Endothelial cell of umbilical vein (primary cell): ENCODE results near the gene GREB1. TPM values are rescaled to one million over a fixed set of nuclear protein-coding genes. Genes with fewer than 3 reads are reported as not detected.

Experiments
- BruUV-seq: library from RNA; stranded (reverse); fragments of 400-500 nt; replicated peaks from 2 replicates; lab custom pipeline; 2021; lab: Mats Ljungman, UMichigan
- CTCF ChIA-PET: fragments of 300-600, 350-600 bp; sonication (Branson Sonifier 250); formaldehyde crosslinking; loops from one replicate; lab custom pipeline; 2021; ENCODE audit warnings: antibody characterized with exemption, inconsistent platforms; lab: Charles Lee
- POLR2A ChIA-PET: fragments of 300-600, 350-600 bp; sonication (Branson Sonifier 250); formaldehyde crosslinking; loops from one replicate; lab custom pipeline; 2021; ENCODE audit warnings: antibody characterized with exemption, inconsistent platforms; lab: Charles Lee
- DNase-seq: peaks from one replicate; pipeline ENCODE4 v3.0.0-alpha.2; 2011; ENCODE audit warnings: low read depth, low spot score
- FAIRE-seq: peaks from 2 replicates; lab custom pipeline; 2011; peaks lifted over from hg19 to GRCh38; lab: Jason Lieb, UNC
- H2AFZ ChIP-seq: 2 replicates; pipeline ENCODE4 v1.6.0; 2012; ENCODE audit warnings: low read depth, low read length, control low read depth, inconsistent platforms
- H3K27ac ChIP-seq: 2 replicates; pipeline ENCODE4 v1.5.1; 2011; ENCODE audit warnings: low read depth, mild to moderate bottlenecking, control low read depth, low read length, moderate library complexity; ENCODE audit not compliant: insufficient read depth
- H3K27me3 ChIP-seq, 2 experiments: 2 replicates each; pipeline versions ENCODE4 v1.6.0 to v1.6.1; 2011; ENCODE audit warnings: low read length in 2 of 2, mixed read lengths in 1 of 2; ENCODE audit not compliant: control insufficient read depth in 2 of 2, insufficient read depth in 2 of 2
- H3K36me3 ChIP-seq, 2 experiments: 2 replicates in 1 of 2; 3 replicates in 1 of 2; pipeline ENCODE4 v1.5.1; 2011; ENCODE audit warnings: low read length in 2 of 2, mild to moderate bottlenecking in 1 of 2, moderate library complexity in 1 of 2; ENCODE audit not compliant: control insufficient read depth in 2 of 2, insufficient read depth in 2 of 2; ENCODE audit errors: extremely low read depth in 1 of 2
- H3K4me1 ChIP-seq: 3 replicates; pipeline ENCODE4 v1.5.1; 2011; ENCODE audit warnings: mild to moderate bottlenecking, low read length; ENCODE audit not compliant: control insufficient read depth, insufficient read depth; ENCODE audit errors: extremely low read depth
- H3K4me2 ChIP-seq: 2 replicates; pipeline ENCODE4 v1.6.1; 2011; ENCODE audit warnings: low read length, control low read depth, mixed read lengths; ENCODE audit not compliant: insufficient read depth
- H3K4me3 ChIP-seq, 3 experiments: fragments of 200-600 bp in 1 of 3; sonication (generic), shearing (Covaris generic) in 1 of 3; replicated peaks in 1 of 3; 2 replicates each; pipeline ENCODE4 v1.5.1; 2011 to 2016; ENCODE audit warnings: control low read depth in 3 of 3, low read length in 3 of 3, mild to moderate bottlenecking in 2 of 3, inconsistent platforms in 1 of 3, low read depth in 1 of 3, moderate library complexity in 1 of 3; ENCODE audit not compliant: insufficient read depth in 1 of 3
- H3K79me2 ChIP-seq: 2 replicates; pipeline ENCODE4 v1.6.0; 2012; ENCODE audit warnings: low read length, inconsistent platforms; ENCODE audit not compliant: control insufficient read depth, insufficient read depth
- H3K9ac ChIP-seq: replicated peaks from 2 replicates; pipeline ENCODE3; 2011; ENCODE audit warnings: low read length, control low read depth; ENCODE audit not compliant: insufficient read depth; ENCODE audit errors: extremely low read depth
- H3K9me1 ChIP-seq: replicated peaks from 3 replicates; pipeline ENCODE4 v1.6.0; 2011; ENCODE audit warnings: mild to moderate bottlenecking, low read length; ENCODE audit not compliant: control insufficient read depth, insufficient read depth; ENCODE audit errors: extremely low read depth
- H3K9me3 ChIP-seq: replicated peaks from 2 replicates; pipeline ENCODE4 v1.5.1; 2012; ENCODE audit warnings: low read length, inconsistent platforms; ENCODE audit not compliant: control insufficient read depth, insufficient read depth
- H4K20me1 ChIP-seq: replicated peaks from 2 replicates; pipeline ENCODE3; 2011; ENCODE audit warnings: mild to moderate bottlenecking, low read length; ENCODE audit not compliant: control insufficient read depth, insufficient read depth; ENCODE audit errors: extremely low read depth
- FOS ChIP-seq: IDR thresholded peaks from 2 replicates; pipeline ENCODE4 v1.6.1; 2011; ENCODE audit warnings: mild to moderate bottlenecking, low read length, moderate library complexity, borderline replicate concordance; ENCODE audit not compliant: insufficient read depth
- JUN ChIP-seq: IDR thresholded peaks from 2 replicates; pipeline ENCODE4 v1.6.1; 2011; ENCODE audit warnings: borderline replicate concordance, low read depth; ENCODE audit not compliant: insufficient read length, insufficient read depth
- MYC ChIP-seq: IDR thresholded peaks from one replicate; pipeline ENCODE4 v1.6.1; 2011; ENCODE audit warnings: mild to moderate bottlenecking, low read depth, low read length
- dilution Hi-C: fragments of 300-500 bp; cut with MboI; formaldehyde crosslinking; loops from one replicate; pipeline ENCODE4 v1.15.0; 2019; ENCODE audit warnings: low sequenced_read_pairs; ENCODE audit not compliant: extremely low pct_ligation_motif_present
- intact Hi-C: fragments of 100-400 bp; cut with micrococcal nuclease; formaldehyde crosslinking; loops from one replicate; pipeline ENCODE4 v1.10.0; 2022
- polyA plus RNA-seq, 4 experiments: library from polyadenylated mRNA; depleted of rRNA in 3 of 4; stranded (reverse) in 3 of 4; unstranded in 1 of 4; fragments of >200 nt; gene quantifications; 2 replicates each; pipeline versions ENCODE4 v1.2.1 to v1.2.3, GENCODE V29; 2011 to 2012; ENCODE audit warnings: missing spikeins in 1 of 4
- total RNA-seq: library from RNA; stranded (reverse); gene quantifications from 2 replicates; pipeline ENCODE4 v1.2.3, GENCODE V29; 2021
- TF ChIP-seq, protein P1 (sequence below), 2 donors: IDR thresholded peaks; 1 replicate in 1 of 2; 2 replicates in 1 of 2; pipeline ENCODE4 v1.5.1; 2011; ENCODE audit warnings: low read length in 2 of 2, mild to moderate bottlenecking in 2 of 2, moderate library complexity in 2 of 2, control low read depth in 1 of 2, inconsistent platforms in 1 of 2, low read depth in 1 of 2; ENCODE audit not compliant: insufficient read depth in 1 of 2; ENCODE audit errors: extremely low read depth in 1 of 2

GREB1 gene
- total and polyA plus RNA-seq, 2 donors (not counting 3 experiments of a cell fraction or from before 2014, with no cell fraction given): 0.17 to 0.58 TPM

DNA sequence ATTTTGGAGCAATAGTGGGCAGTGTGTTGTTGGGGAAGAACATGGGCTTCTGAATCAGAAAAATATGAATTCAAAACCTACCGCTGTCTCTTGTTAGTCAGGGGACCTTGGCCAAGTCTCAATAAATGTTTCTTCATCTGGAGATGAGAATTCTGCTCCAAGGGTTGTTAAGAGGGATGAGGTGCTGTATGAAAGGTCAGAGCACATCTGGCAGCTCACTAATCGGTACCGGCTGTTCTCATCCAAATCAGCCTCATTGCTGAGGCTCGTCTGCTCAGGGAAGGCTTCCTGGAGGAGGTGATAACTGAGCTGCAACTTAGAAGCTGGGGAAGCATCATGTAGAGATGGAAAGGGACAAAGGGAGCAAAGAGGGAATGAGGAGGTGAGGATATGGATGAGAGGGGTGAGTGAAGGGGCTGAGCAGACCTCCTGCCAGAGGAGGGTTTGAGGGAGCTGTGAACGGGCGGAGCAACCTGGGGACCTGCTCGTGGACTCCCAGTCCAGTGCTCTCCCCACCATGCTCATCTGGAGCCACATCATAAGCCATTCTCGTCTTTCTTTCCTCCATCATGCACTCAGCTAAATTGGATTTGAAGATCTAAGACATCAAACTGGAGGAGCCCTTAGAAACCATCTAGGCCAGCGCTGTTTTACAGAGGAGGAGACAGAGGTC lies 47.4 kb downstream of the GREB1 start:
- no peak overlapping the region for H3K9ac ChIP-seq
- no peak for FAIRE-seq
- no peaks in the 10 kb centered on the region for H3K79me2 ChIP-seq
- POLR2A ChIA-PET: no interaction called here
- DNase-seq: no peak
- H3K9me3 ChIP-seq: no peaks in the 10 kb centered on the region
- BruUV-seq: no TSS peak
- H3K4me3 ChIP-seq: no peak overlapping the region
- no peak overlapping the region for H2AFZ ChIP-seq
- no peaks in the 10 kb centered on the region for H3K4me1 ChIP-seq
- dilution Hi-C loops (no loop called here), intact Hi-C loops (loop anchor here (5.0 kb wide), 2 partner anchors 196 to 349 kb away; no protein-coding TSS in a partner anchor)
- no peaks in the 10 kb centered on the region for H3K36me3 ChIP-seq
- H3K4me2 ChIP-seq: no peak overlapping the region
- no peaks in the 10 kb centered on the region for H3K27me3 ChIP-seq
- no peaks in the 10 kb centered on the region for H3K9me1 ChIP-seq
- no peak overlapping the region for H3K27ac ChIP-seq
- no peaks in the 10 kb centered on the region for H4K20me1 ChIP-seq
- CTCF ChIA-PET: interaction anchor here (1.0 to 9.0 kb wide), 14 partner anchors 10 to 750 kb away, joined by 3 to 247 read pairs (median 15); a partner anchor contains a TSS
- TF ChIP-seq, protein P1, sequence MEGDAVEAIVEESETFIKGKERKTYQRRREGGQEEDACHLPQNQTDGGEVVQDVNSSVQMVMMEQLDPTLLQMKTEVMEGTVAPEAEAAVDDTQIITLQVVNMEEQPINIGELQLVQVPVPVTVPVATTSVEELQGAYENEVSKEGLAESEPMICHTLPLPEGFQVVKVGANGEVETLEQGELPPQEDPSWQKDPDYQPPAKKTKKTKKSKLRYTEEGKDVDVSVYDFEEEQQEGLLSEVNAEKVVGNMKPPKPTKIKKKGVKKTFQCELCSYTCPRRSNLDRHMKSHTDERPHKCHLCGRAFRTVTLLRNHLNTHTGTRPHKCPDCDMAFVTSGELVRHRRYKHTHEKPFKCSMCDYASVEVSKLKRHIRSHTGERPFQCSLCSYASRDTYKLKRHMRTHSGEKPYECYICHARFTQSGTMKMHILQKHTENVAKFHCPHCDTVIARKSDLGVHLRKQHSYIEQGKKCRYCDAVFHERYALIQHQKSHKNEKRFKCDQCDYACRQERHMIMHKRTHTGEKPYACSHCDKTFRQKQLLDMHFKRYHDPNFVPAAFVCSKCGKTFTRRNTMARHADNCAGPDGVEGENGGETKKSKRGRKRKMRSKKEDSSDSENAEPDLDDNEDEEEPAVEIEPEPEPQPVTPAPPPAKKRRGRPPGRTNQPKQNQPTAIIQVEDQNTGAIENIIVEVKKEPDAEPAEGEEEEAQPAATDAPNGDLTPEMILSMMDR (IDR thresholded peaks at IDR 0.05; ENCODE audit: extremely low read depth in 1 of 2, insufficient read depth in 1 of 2, low read depth in 1 of 2, low read length in 2 of 2): no peak
- TF ChIP-seq JUN: no peak
- no peak for TF ChIP-seq MYC
- no peak for TF ChIP-seq FOS
